Ascending aorta (tissue), 2 donors: ENCODE data around the gene ABR. TPM values are rescaled to one million over a fixed set of nuclear protein-coding genes. Genes with fewer than 3 reads are reported as not detected.
A peak's percentile ranks its signal among the peaks of the same experiment; 100 is the strongest.
"Not testable (repeated sequence)": the region's sequence is repeated elsewhere in the genome, so short reads cannot be mapped to it uniquely, and the experiment has no call there.

ENCODE experiments used
- DNase-seq, 2 donors: peaks; one replicate each; pipeline ENCODE4 v3.0.0-alpha.2; 2019; ENCODE audit warnings: low spot score in 2 of 2
- H3K27ac ChIP-seq, 2 donors: fragments of 200-600 bp; sonication (generic); one replicate each; pipeline ENCODE4 v1.5.1; 2016 to 2017; ENCODE audit warnings: mild to moderate bottlenecking in 1 of 2
- H3K27me3 ChIP-seq: fragments of 200-600 bp; sonication (generic); one replicate; pipeline ENCODE4 v1.5.1; 2017
- H3K36me3 ChIP-seq, 2 donors: fragments of 200-600 bp; sonication (generic); one replicate each; pipeline ENCODE4 v1.5.1; 2016
- H3K4me1 ChIP-seq, 2 donors: fragments of 200-600 bp; sonication (generic); one replicate each; pipeline ENCODE4 v1.5.1; 2016 to 2017; ENCODE audit warnings: mild to moderate bottlenecking in 1 of 2
- H3K4me3 ChIP-seq, 2 donors: fragments of 200-600 bp; sonication (generic); one replicate each; pipeline ENCODE4 v1.5.1; 2016 to 2017; ENCODE audit warnings: mild to moderate bottlenecking in 1 of 2
- H3K9me3 ChIP-seq, 2 donors: fragments of 200-600 bp; sonication (generic); one replicate each; pipeline ENCODE4 v1.5.1; 2016
- intact Hi-C: fragments of 100-400 bp; cut with DNase I; formaldehyde crosslinking; loops from one replicate; pipeline ENCODE4 v1.15.1; 2023
- total RNA-seq: library from RNA; depleted of rRNA; stranded (reverse); fragments of >200 nt; gene quantifications from one replicate; pipeline ENCODE4 v1.1.0, GENCODE V29; 2016
- TF ChIP-seq, protein P1 (sequence below), 3 experiments: fragments of 200-600 bp in 2 of 3; fragments of 450-650 bp in 1 of 3; sonication (generic) in 2 of 3; IDR thresholded peaks; one replicate each; pipeline ENCODE4 v1.5.1; 2016 to 2019; ENCODE audit warnings: antibody characterized with exemption in 3 of 3, mild to moderate bottlenecking in 1 of 3, moderate library complexity in 1 of 3

ABR gene
- total RNA-seq, 1 donor from 2014 or later = 184 TPM

DNA sequence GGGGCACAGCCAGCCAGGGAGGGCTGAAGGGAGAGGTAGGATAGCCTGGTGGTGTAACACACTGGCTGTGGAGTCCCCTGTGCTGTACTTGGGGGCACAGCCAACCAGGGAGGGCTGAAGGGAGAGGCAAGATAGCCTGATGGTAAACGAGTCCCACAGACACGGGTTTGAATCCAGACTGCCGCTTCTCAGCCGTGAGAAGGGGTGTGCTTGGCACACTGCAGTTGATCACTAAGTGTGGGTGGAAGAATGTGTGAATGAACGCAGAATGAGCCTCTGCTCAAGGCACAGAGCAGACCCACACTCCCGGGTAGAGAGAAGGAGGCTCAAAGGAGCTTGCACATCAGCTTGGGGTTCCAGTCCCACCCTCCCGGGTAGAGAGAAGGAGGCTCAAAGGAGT, 111.4 kb downstream of the ABR start:
- intact Hi-C loops = no loop called here
- Histone ChIP-seq H3K9me3 (no peaks in the 10 kb centered on the region), H3K4me1 (no peaks in the 10 kb centered on the region), H3K27me3 (no peaks in the 10 kb centered on the region), H3K27ac (no peak overlapping the region), H3K4me3 (no peak overlapping the region), H3K36me3 (peaks cover 79 to 85% of the 10 kb centered on the region in 2 donors)
- DNase-seq = no peak
- TF ChIP-seq, protein P1, sequence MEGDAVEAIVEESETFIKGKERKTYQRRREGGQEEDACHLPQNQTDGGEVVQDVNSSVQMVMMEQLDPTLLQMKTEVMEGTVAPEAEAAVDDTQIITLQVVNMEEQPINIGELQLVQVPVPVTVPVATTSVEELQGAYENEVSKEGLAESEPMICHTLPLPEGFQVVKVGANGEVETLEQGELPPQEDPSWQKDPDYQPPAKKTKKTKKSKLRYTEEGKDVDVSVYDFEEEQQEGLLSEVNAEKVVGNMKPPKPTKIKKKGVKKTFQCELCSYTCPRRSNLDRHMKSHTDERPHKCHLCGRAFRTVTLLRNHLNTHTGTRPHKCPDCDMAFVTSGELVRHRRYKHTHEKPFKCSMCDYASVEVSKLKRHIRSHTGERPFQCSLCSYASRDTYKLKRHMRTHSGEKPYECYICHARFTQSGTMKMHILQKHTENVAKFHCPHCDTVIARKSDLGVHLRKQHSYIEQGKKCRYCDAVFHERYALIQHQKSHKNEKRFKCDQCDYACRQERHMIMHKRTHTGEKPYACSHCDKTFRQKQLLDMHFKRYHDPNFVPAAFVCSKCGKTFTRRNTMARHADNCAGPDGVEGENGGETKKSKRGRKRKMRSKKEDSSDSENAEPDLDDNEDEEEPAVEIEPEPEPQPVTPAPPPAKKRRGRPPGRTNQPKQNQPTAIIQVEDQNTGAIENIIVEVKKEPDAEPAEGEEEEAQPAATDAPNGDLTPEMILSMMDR (IDR thresholded peaks at IDR 0.05) = no peak

- no peaks in the 10 kb centered on the region for H3K27me3 ChIP-seq
- H3K27ac ChIP-seq = no peak overlapping the region
- H3K36me3 ChIP-seq = peaks cover 76 to 85% of the 10 kb centered on the region in 2 donors
- H3K9me3 ChIP-seq = no peaks in the 10 kb centered on the region
- TF ChIP-seq, protein P1 (IDR thresholded peaks at IDR 0.05) = no peak
- DNase-seq = no peak
- H3K4me3 ChIP-seq = no peak overlapping the region
- H3K4me1 ChIP-seq = no peaks in the 10 kb centered on the region
- intact Hi-C loops = no loop called here
Observed at GRCh38 chr17:1067282-1067956, 112.4 kb downstream of the ABR start.

DNA sequence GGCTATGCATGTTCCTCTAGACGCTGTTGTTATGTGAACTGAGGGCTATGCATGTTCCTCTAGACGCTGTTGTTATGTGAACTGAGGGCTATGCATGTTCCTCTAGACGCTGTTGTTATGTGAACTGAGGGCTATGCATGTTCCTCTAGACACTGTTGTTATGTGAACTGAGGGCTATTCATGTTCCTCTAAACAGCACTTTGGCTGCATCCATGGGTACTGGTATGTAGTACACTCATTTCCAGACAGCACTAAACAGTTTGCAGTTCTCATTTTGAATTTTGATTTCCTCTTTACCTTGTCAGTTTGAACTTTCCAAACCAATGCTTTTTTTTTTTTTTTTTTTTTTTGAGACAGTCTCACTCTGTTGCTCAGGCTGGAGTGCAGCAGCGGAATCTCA, 114.4 kb downstream of the ABR start:
- H3K4me3 ChIP-seq, intact Hi-C loops, H3K27ac ChIP-seq, DNase-seq, H3K27me3 ChIP-seq, H3K4me1 ChIP-seq, H3K9me3 ChIP-seq: not testable (repeated sequence)
- peaks cover 72 to 73% of the 10 kb centered on the region in 2 donors for H3K36me3 ChIP-seq

- DNase-seq = peak; percentile 41 to 81
- Histone ChIP-seq H3K36me3 (peaks cover 68 to 75% of the 10 kb centered on the region in 2 donors), H3K27ac (no peak overlapping the region), H3K4me3 (no peak overlapping the region), H3K4me1 (peaks cover 0 to 3% of the 10 kb centered on the region in 2 donors), H3K9me3 (no peaks in the 10 kb centered on the region), H3K27me3 (no peaks in the 10 kb centered on the region)
- TF ChIP-seq, protein P1 (IDR thresholded peaks at IDR 0.05) = no peak
- intact Hi-C loops = no loop called here
Observed at GRCh38 chr17:1060991-1061390, 118.8 kb downstream of the ABR start.

DNA sequence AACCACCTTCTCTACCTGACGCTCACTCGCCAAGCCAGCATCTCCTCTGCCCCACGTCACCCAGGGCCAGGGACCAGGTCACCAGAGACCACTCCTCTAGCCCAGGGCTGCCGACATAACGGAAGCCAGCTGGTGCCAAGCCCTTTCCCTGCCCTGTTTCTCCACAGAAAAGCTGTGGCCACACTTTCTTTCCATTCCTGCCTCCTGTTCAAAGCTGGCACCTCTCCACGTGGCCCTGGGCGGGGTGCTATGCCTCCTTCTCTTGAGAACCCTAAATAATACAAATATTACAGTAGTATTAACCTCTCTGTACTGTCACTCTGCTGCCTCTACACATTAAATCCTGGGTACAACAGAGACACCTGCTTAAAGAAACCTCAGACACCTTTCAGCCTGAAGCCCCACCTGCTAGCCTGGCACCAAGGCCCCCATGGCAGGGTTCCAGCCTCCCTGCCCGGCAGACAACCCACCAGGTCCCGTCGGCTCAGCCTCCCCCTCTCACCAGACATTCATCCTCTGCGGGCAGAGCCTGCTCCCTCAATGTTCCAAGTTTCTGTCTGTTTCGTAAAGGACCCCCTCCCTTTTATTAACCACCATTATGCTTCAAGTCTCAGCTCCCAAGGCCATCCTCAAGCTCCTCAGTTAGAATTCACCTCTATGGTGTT, 120.5 kb downstream of the ABR start:
- Histone ChIP-seq H3K27me3 (no peaks in the 10 kb centered on the region), H3K4me3 (no peak overlapping the region), H3K4me1 (peaks cover 0 to 3% of the 10 kb centered on the region in 2 donors), H3K36me3 (peaks cover 73 to 79% of the 10 kb centered on the region in 2 donors), H3K9me3 (no peaks in the 10 kb centered on the region), H3K27ac (no peak overlapping the region)
- intact Hi-C loops = loop anchor here (5.0 kb wide), 2 partner anchors 262 to 277 kb away; partner anchors contain the start of genes GLOD4 and MRM3
- TF ChIP-seq, protein P1 (IDR thresholded peaks at IDR 0.05) = no peak
- DNase-seq = no peak

DNA sequence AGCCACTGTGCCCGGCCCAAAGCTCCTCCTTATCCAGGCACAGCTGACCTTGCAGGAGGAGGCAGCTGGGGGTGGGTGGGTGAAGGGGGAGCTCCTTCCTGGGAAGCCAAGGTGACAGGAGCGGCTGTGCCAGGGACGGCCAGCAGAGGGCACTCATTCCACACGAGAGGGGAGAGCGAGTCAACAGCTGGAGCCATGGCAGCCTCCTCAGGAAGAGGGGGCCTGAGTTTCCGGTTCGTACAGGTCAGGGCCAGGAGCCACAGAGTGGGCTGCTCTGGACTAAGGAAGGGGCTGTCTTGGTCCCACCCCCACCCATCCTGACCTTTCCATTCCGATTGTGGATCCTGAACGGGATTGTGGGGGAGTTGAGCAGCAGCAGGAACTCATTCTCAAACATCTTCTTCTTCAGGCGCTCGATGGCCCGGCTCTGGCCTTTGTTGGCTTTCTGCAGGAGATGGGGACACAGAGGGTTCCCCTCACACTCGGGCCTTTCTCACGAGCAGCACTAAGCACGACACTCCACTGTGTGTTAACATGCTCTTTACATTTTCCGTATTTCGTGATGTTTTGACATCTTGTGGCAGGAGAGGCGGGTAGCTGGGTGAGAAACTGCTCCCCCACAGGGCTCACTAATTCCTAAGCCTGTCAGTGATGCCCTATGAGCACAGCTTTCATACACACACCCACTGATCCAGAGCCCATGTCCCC, 121.2 kb downstream of the ABR start:
- no peak overlapping the region for H3K4me3 ChIP-seq

More for the DNA sequence above, 121.2 kb downstream of the ABR start:
- no peak overlapping the region for H3K27ac ChIP-seq
- no peaks in the 10 kb centered on the region for H3K9me3 ChIP-seq
- peaks cover 77 to 80% of the 10 kb centered on the region in 2 donors for H3K36me3 ChIP-seq
- intact Hi-C loops = loop anchor here (5.0 kb wide), 2 partner anchors 261 to 276 kb away; partner anchors contain the start of genes GLOD4 and MRM3
- TF ChIP-seq, protein P1 (IDR thresholded peaks at IDR 0.05) = peak; percentile 6 to 51 (median 27)
- DNase-seq = no peak
- H3K27me3 ChIP-seq = no peaks in the 10 kb centered on the region
- H3K4me1 ChIP-seq = peaks cover 0 to 3% of the 10 kb centered on the region in 2 donors
